ENCODE measurements around the gene INSYN2B.

INSYN2B gene

GRCh38 chr5:169848792-169849191, 131.5 kb downstream of the INSYN2B start:
- no peaks in the 10 kb centered on the region for H3K9me3 ChIP-seq (ENCODE audit: control insufficient read depth, low read length)
- no peak overlapping the region for H3K27ac ChIP-seq
- H3K79me2 ChIP-seq, result no peaks in the 10 kb centered on the region
- no peak overlapping the region for H3K4me2 ChIP-seq (ENCODE audit: low read length)
- H3K27me3 ChIP-seq (ENCODE audit: control insufficient read depth, insufficient read depth, low read length), result no peaks in the 10 kb centered on the region
- H3K4me3 ChIP-seq (ENCODE audit: low read depth, low read length), result no peak overlapping the region
- no peaks in the 10 kb centered on the region for H3K36me3 ChIP-seq (ENCODE audit: control insufficient read depth, insufficient read depth, low read length)
- TF ChIP-seq CTCF (IDR thresholded peaks at IDR 0.05), result no peak
- no peak overlapping the region for H2AFZ ChIP-seq
- H3K4me1 ChIP-seq, result no peaks in the 10 kb centered on the region
- H3K9ac ChIP-seq, result no peak overlapping the region

- Histone ChIP-seq H3K79me2 (no peaks in the 10 kb centered on the region), H3K4me1 (no peaks in the 10 kb centered on the region), H3K9me3 (ENCODE audit: control insufficient read depth, low read length) (no peaks in the 10 kb centered on the region), H3K4me2 (ENCODE audit: low read length) (no peak overlapping the region), H3K9ac (no peak overlapping the region), H3K4me3 (ENCODE audit: low read depth, low read length) (no peak overlapping the region), H3K36me3 (ENCODE audit: control insufficient read depth, insufficient read depth, low read length) (no peaks in the 10 kb centered on the region), H2AFZ (no peak overlapping the region), H3K27me3 (ENCODE audit: control insufficient read depth, insufficient read depth, low read length) (no peaks in the 10 kb centered on the region), H3K27ac (no peak overlapping the region)
- no peak for TF ChIP-seq CTCF (IDR thresholded peaks at IDR 0.05)
These were observed 132.0 kb downstream of the INSYN2B start for GRCh38 chr5:169848271-169848670.

GRCh38 chr5:169847519-169847918, 132.8 kb downstream of the INSYN2B start:
- Histone ChIP-seq H3K4me3 (ENCODE audit: low read depth, low read length) (no peak overlapping the region), H3K27me3 (ENCODE audit: control insufficient read depth, insufficient read depth, low read length) (no peaks in the 10 kb centered on the region), H3K9me3 (ENCODE audit: control insufficient read depth, low read length) (no peaks in the 10 kb centered on the region), H3K9ac (no peak overlapping the region), H3K4me1 (no peaks in the 10 kb centered on the region), H3K4me2 (ENCODE audit: low read length) (no peak overlapping the region), H3K27ac (no peak overlapping the region), H2AFZ (no peak overlapping the region), H3K79me2 (no peaks in the 10 kb centered on the region), H3K36me3 (ENCODE audit: control insufficient read depth, insufficient read depth, low read length) (no peaks in the 10 kb centered on the region)
- TF ChIP-seq CTCF (IDR thresholded peaks at IDR 0.05), result no peak

GRCh38 chr5:169842699-169843098, 137.6 kb downstream of the INSYN2B start:
- H3K79me2 ChIP-seq, result no peaks in the 10 kb centered on the region
- H2AFZ ChIP-seq, result no peak overlapping the region
- H3K9ac ChIP-seq, result no peak overlapping the region
- no peaks in the 10 kb centered on the region for H3K4me1 ChIP-seq
- H3K27me3 ChIP-seq (ENCODE audit: control insufficient read depth, insufficient read depth, low read length), result no peaks in the 10 kb centered on the region
- no peak overlapping the region for H3K27ac ChIP-seq
- H3K4me2 ChIP-seq (ENCODE audit: low read length), result no peak overlapping the region
- no peak for TF ChIP-seq CTCF (IDR thresholded peaks at IDR 0.05)
- no peaks in the 10 kb centered on the region for H3K36me3 ChIP-seq (ENCODE audit: control insufficient read depth, insufficient read depth, low read length)
- no peaks in the 10 kb centered on the region for H3K9me3 ChIP-seq (ENCODE audit: control insufficient read depth, low read length)
- H3K4me3 ChIP-seq (ENCODE audit: low read depth, low read length), result no peak overlapping the region

- TF ChIP-seq CTCF (IDR thresholded peaks at IDR 0.05), result no peak
- no peak overlapping the region for H3K27ac ChIP-seq
- no peak overlapping the region for H3K4me3 ChIP-seq (ENCODE audit: low read depth, low read length)
- no peak overlapping the region for H3K4me2 ChIP-seq (ENCODE audit: low read length)
- no peaks in the 10 kb centered on the region for H3K4me1 ChIP-seq
- no peak overlapping the region for H3K9ac ChIP-seq
- no peaks in the 10 kb centered on the region for H3K36me3 ChIP-seq (ENCODE audit: control insufficient read depth, insufficient read depth, low read length)
- no peaks in the 10 kb centered on the region for H3K27me3 ChIP-seq (ENCODE audit: control insufficient read depth, insufficient read depth, low read length)
- no peaks in the 10 kb centered on the region for H3K9me3 ChIP-seq (ENCODE audit: control insufficient read depth, low read length)
- H3K79me2 ChIP-seq, result no peaks in the 10 kb centered on the region
- no peak overlapping the region for H2AFZ ChIP-seq
These were observed 139.9 kb downstream of the INSYN2B start for GRCh38 chr5:169840405-169840804.
